ENCODE results near the gene ZNF76. TPM values are rescaled to one million over a fixed set of nuclear protein-coding genes. Genes with fewer than 3 reads are reported as not detected.

The ZNF76 gene
- total RNA-seq, 1 experiment from 2014 or later = 39.9 TPM

DNA sequence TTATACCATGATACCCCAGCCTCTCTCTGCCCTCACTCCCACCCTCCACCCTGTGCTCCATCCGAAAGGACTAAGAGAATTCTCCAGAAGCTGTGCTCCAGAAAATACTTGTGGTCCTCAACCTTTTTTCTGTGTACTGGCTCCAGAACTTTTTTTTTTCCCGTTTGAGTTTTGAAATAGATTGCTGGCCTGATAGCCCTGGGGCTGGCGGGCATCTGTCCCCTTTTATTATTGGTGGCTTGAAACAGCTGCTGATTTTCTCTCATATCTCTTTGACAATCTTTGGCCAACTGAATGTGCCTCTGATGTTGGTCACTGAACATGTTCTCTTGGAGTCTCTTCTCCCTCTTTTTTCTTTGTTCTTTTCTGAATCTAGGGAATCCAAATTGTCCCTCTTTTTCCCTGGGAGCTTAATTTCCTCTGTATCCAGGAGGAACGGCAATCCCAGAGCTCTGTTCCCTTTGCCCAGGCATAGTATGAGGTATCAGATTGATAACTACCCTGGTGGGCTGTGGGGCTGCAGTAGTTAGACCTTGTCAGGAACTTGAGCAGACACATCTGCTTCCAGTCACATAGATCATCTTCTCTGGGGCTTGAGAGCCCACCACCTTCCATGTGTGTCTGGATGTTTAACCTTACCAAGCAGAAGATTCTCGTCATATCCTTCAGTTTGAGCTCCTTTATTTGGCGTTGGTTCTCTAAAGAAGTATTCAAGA, 84.5 kb downstream of the ZNF76 start:
- intact Hi-C loops (cut with micrococcal nuclease; ENCODE audit: unreplicated experiment) = no loop called here
- Histone ChIP-seq H3F3A (ENCODE audit: insufficient read depth, low read depth) (peaks cover 13% of the 10 kb centered on the region; the same call in 1 of the 2 replicates), H3K27me3 (ENCODE audit: insufficient read depth, low read depth) (no peaks in the 10 kb centered on the region), H3K9me3 (ENCODE audit: insufficient read depth, low read depth) (no peaks in the 10 kb centered on the region), H3K4me2 (peak overlapping the region; percentile 93), H3K9me2 (ENCODE audit: insufficient read depth) (no peaks in the 10 kb centered on the region), H3K36me3 (ENCODE audit: low read depth) (no peaks in the 10 kb centered on the region), H2AFZ (no peak overlapping the region), H3K27ac (no peak overlapping the region), H3K4me3 (peak overlapping the region; percentile 77; the same call in 1 of the 2 replicates), H3K79me2 (ENCODE audit: low read depth) (peaks cover 26% of the 10 kb centered on the region), H3K4me1 (replicated peaks; ENCODE audit: insufficient read depth) (peaks cover 25% of the 10 kb centered on the region), H4K20me1 (ENCODE audit: insufficient read depth) (no peaks in the 10 kb centered on the region)
- BruUV-seq (replicated peaks) = no TSS peak
- TF ChIP-seq EZH2 (IDR thresholded peaks at IDR 0.05; ENCODE audit: low read depth) = no peak
- TF ChIP-seq, protein P1, sequence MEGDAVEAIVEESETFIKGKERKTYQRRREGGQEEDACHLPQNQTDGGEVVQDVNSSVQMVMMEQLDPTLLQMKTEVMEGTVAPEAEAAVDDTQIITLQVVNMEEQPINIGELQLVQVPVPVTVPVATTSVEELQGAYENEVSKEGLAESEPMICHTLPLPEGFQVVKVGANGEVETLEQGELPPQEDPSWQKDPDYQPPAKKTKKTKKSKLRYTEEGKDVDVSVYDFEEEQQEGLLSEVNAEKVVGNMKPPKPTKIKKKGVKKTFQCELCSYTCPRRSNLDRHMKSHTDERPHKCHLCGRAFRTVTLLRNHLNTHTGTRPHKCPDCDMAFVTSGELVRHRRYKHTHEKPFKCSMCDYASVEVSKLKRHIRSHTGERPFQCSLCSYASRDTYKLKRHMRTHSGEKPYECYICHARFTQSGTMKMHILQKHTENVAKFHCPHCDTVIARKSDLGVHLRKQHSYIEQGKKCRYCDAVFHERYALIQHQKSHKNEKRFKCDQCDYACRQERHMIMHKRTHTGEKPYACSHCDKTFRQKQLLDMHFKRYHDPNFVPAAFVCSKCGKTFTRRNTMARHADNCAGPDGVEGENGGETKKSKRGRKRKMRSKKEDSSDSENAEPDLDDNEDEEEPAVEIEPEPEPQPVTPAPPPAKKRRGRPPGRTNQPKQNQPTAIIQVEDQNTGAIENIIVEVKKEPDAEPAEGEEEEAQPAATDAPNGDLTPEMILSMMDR (conservative IDR thresholded peaks at IDR 0.05) = no peak
- CTCF ChIA-PET = interaction anchor here (1.2 kb wide), 1 partner anchor 104 kb away, joined by 4 read pairs; no protein-coding TSS in a partner anchor
- POLR2A ChIA-PET (ENCODE audit: unreplicated experiment) = interaction anchor here (0.6 kb wide), 1 partner anchor 45 kb away, joined by 5 read pairs; no protein-coding TSS in a partner anchor
- DNase-seq = no peak

Other genes starting within 250 kb of the ZNF76 start
- not detected in 2 replicates for gene TCP11, start 118.4 kb upstream of the ZNF76 start, total RNA-seq (2021)
- 0.10 and 0.17 TPM in 2 replicates for gene SCUBE3, start 45.8 kb upstream of the ZNF76 start, total RNA-seq (2021)
- gene DEF6, start 38.1 kb downstream of the ZNF76 start, total RNA-seq (2021) = 19.6 and 27.0 TPM in 2 replicates
- gene PPARD, start 82.8 kb downstream of the ZNF76 start, total RNA-seq (2021) = 18.8 and 24.7 TPM in 2 replicates
- gene FANCE, start 192.6 kb downstream of the ZNF76 start, total RNA-seq (2021) = 6.9 and 9.6 TPM in 2 replicates
- 1,335 and 1,742 TPM in 2 replicates for gene RPL10A, start 208.7 kb downstream of the ZNF76 start, total RNA-seq (2021)
- 33.1 and 40.1 TPM in 2 replicates for gene TEAD3, start 237.3 kb downstream of the ZNF76 start, total RNA-seq (2021)